ENCODE measurements around the gene JUP. TPM values are rescaled to one million over a fixed set of nuclear protein-coding genes. Genes with fewer than 3 reads are reported as not detected.
"Not testable (repeated sequence)": the region's sequence is repeated elsewhere in the genome, so short reads cannot be mapped to it uniquely, and the experiment has no call there.

The JUP gene
- total RNA-seq, 1 experiment from 2014 or later, result 102 TPM

- no peaks in the 10 kb centered on the region for H3K9me3 ChIP-seq (ENCODE audit: low read length)
- H3K4me1 ChIP-seq (ENCODE audit: low read length), result peaks cover 4% of the 10 kb centered on the region
- H3K4me3 ChIP-seq (ENCODE audit: low read length), result no peak overlapping the region
- no peaks in the 10 kb centered on the region for H3K27me3 ChIP-seq (ENCODE audit: low read length)
- H2AFZ ChIP-seq (ENCODE audit: low read length), result no peak overlapping the region
- no peak overlapping the region for H3K9ac ChIP-seq (ENCODE audit: low read length)
- H3K36me3 ChIP-seq (ENCODE audit: insufficient read depth, low read length), result no peaks in the 10 kb centered on the region
- no peaks in the 10 kb centered on the region for H3K9me2 ChIP-seq (replicated peaks; ENCODE audit: insufficient read depth, low read length)
- no peak overlapping the region for H3K27ac ChIP-seq (ENCODE audit: low read length)
- no peak for DNase-seq
- H3K4me2 ChIP-seq (ENCODE audit: low read depth, low read length, poor library complexity, severe bottlenecking), result no peak overlapping the region
- H4K20me1 ChIP-seq (ENCODE audit: insufficient read depth, low read depth, low read length), result no peaks in the 10 kb centered on the region
- no peaks in the 10 kb centered on the region for H3K79me2 ChIP-seq (ENCODE audit: low read length)
Observed at GRCh38 chr17:41777157-41777573, 9.3 kb downstream of the JUP start.

DNA sequence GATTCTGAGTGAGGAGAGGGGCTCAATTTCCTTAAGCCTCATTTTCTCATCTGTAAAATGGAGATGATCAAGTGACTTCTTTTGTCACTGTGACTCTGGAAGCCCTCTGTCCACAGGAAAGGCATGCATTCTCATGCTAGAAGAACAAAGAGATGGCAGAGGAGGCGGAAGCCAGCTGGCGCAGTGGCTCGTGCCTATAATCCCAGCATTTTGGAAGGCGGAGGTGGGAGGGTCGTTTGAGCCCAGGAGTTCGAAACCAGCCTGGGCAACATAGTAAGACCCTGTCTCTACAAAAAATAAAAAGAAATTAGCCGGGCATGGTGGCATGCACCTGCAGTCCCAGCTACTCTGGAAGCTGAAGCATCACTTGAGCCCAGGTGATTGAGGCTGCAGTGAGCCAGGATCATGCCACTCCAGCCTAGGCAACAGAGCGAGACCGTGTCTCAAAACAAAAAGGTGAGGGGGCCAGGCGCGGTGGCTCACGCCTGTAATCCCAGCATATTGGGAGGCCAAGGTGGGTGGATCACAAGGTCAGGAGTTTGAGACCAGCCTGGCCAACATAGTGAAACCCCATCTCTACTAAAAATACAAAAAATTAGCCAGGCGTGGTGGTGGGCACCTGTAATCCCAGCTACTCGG, 10.1 kb downstream of the JUP start:
- H3K79me2 ChIP-seq (ENCODE audit: low read length); H3K9ac ChIP-seq (ENCODE audit: low read length); H3K27me3 ChIP-seq (ENCODE audit: low read length); H3K4me1 ChIP-seq (ENCODE audit: low read length); H3K9me2 ChIP-seq (replicated peaks; ENCODE audit: insufficient read depth, low read length); H2AFZ ChIP-seq (ENCODE audit: low read length); H4K20me1 ChIP-seq (ENCODE audit: insufficient read depth, low read depth, low read length); H3K36me3 ChIP-seq (ENCODE audit: insufficient read depth, low read length); H3K27ac ChIP-seq (ENCODE audit: low read length); H3K4me2 ChIP-seq (ENCODE audit: low read depth, low read length, poor library complexity, severe bottlenecking); DNase-seq; H3K4me3 ChIP-seq (ENCODE audit: low read length); H3K9me3 ChIP-seq (ENCODE audit: low read length): not testable (repeated sequence)

DNA sequence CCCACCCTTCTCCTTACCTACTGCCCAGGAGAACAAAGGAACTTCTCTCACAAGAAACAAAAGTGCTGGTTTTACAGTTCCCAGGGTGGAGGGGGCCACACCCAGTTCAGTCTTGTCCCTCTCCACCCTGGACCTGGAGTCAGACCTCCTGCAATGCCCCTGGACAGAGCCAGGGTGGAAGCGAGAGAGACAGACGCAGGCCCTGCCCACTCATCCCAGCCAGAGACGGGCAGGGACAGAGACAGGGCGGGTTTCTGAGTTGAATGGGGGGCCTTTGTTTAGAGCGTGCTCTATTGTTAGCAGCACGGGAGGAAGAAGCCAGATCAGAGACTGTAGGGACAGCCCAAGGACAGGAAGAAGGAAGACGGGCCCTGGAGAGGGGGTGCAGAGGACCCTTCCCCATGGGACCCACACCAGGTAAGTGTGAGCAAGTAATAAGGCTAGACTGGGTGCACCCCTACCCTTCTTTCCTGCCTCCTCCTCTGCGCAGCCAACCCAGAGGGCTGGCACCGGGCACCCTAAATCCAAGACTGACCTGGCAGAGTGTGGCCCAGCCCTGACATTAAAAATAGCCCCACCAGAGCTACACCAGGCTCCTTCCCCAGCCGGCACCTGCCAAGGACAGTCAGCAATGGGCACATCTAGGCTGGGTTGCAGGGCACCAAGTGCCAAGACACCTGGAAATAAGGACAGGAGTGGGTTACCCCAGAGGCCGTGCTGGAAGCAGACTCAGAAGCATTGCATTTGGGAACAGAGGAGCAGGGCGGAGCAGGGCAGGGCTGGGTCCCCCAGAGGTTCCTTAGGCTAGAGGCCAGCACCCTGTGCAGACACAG, 10.9 kb downstream of the JUP start:
- Histone ChIP-seq H3K9ac (ENCODE audit: low read length) (no peak overlapping the region), H3K36me3 (ENCODE audit: insufficient read depth, low read length) (no peaks in the 10 kb centered on the region), H3K27ac (ENCODE audit: low read length) (no peak overlapping the region), H3K4me2 (ENCODE audit: low read depth, low read length, poor library complexity, severe bottlenecking) (no peak overlapping the region), H4K20me1 (ENCODE audit: insufficient read depth, low read depth, low read length) (no peaks in the 10 kb centered on the region), H2AFZ (ENCODE audit: low read length) (no peak overlapping the region), H3K27me3 (ENCODE audit: low read length) (no peaks in the 10 kb centered on the region), H3K4me3 (ENCODE audit: low read length) (no peak overlapping the region), H3K9me2 (replicated peaks; ENCODE audit: insufficient read depth, low read length) (no peaks in the 10 kb centered on the region), H3K79me2 (ENCODE audit: low read length) (peaks cover 14% of the 10 kb centered on the region), H3K9me3 (ENCODE audit: low read length) (no peaks in the 10 kb centered on the region), H3K4me1 (ENCODE audit: low read length) (peaks cover 12% of the 10 kb centered on the region)
- DNase-seq, result no peak

- no peak overlapping the region for H3K4me3 ChIP-seq (ENCODE audit: low read length)
- no peak overlapping the region for H3K27ac ChIP-seq (ENCODE audit: low read length)
- no peaks in the 10 kb centered on the region for H3K9me2 ChIP-seq (replicated peaks; ENCODE audit: insufficient read depth, low read length)
- no peak overlapping the region for H2AFZ ChIP-seq (ENCODE audit: low read length)
- no peak overlapping the region for H3K9ac ChIP-seq (ENCODE audit: low read length)
- H3K9me3 ChIP-seq (ENCODE audit: low read length), result no peaks in the 10 kb centered on the region
- no peaks in the 10 kb centered on the region for H4K20me1 ChIP-seq (ENCODE audit: insufficient read depth, low read depth, low read length)
- no peak for DNase-seq
- H3K36me3 ChIP-seq (ENCODE audit: insufficient read depth, low read length), result no peaks in the 10 kb centered on the region
- H3K79me2 ChIP-seq (ENCODE audit: low read length), result peaks cover 23% of the 10 kb centered on the region
- H3K4me1 ChIP-seq (ENCODE audit: low read length), result peaks cover 19% of the 10 kb centered on the region
- H3K4me2 ChIP-seq (ENCODE audit: low read depth, low read length, poor library complexity, severe bottlenecking), result no peak overlapping the region
- no peaks in the 10 kb centered on the region for H3K27me3 ChIP-seq (ENCODE audit: low read length)
Observed at GRCh38 chr17:41773731-41774193, 12.7 kb downstream of the JUP start.

DNA sequence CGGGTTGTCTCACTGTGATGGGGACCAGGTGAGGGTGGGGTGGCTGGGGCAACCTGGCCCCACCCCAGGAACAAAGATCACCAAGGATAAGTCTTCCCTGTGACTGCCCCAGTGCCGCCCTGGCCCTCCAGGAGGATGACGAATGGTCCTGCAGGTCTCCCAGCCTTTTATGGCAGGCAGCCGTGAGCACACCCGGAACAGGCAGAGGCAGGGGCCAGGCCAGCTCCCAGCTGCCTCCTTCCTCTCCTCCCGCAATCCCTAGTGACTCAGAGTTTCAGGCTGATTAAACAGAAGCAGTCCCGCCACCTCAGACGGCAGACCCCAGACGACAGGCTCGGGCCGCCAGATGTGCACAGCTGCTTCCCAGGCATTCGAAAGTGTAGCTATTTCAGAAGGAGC, 13.3 kb downstream of the JUP start:
- H3K4me1 ChIP-seq (ENCODE audit: low read length), result peaks cover 19% of the 10 kb centered on the region
- no peak for DNase-seq
- H3K9ac ChIP-seq (ENCODE audit: low read length), result no peak overlapping the region
- no peak overlapping the region for H3K4me3 ChIP-seq (ENCODE audit: low read length)
- H4K20me1 ChIP-seq (ENCODE audit: insufficient read depth, low read depth, low read length), result no peaks in the 10 kb centered on the region
- H3K9me3 ChIP-seq (ENCODE audit: low read length), result no peaks in the 10 kb centered on the region
- peaks cover 23% of the 10 kb centered on the region for H3K79me2 ChIP-seq (ENCODE audit: low read length)
- no peaks in the 10 kb centered on the region for H3K9me2 ChIP-seq (replicated peaks; ENCODE audit: insufficient read depth, low read length)
- no peak overlapping the region for H3K4me2 ChIP-seq (ENCODE audit: low read depth, low read length, poor library complexity, severe bottlenecking)
- H3K27ac ChIP-seq (ENCODE audit: low read length), result no peak overlapping the region
- no peaks in the 10 kb centered on the region for H3K27me3 ChIP-seq (ENCODE audit: low read length)
- H3K36me3 ChIP-seq (ENCODE audit: insufficient read depth, low read length), result no peaks in the 10 kb centered on the region
- no peak overlapping the region for H2AFZ ChIP-seq (ENCODE audit: low read length)

DNA sequence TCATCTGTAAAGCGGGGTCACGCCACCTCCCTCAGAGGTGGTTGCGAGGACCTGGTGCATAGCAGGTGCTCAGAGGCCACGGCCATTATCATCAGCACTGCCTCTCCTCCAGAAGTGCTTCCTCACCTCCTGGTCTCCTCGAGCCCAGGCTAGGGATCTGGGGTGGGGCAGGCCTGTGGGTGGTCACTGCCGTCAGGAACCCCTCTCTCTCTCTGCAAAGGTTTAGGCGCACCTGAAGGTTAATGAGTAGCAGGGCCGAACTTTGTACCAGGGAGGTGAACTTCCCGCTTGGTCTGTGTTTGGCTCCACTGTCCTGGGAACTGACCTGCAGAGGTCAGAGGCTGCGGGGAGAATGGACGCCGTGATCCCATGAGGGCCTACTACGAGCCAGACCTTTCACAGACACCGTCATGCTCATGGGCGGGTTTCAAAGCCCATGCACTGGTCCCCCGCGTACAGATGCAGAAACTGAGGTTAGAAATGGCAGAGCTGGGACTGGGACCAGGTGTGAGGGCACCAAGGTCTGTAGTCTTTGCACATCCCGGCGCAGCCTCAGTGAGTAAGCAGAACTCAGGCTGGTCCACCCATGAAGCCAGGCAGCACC, 13.8 kb downstream of the JUP start:
- H3K9me2 ChIP-seq (replicated peaks; ENCODE audit: insufficient read depth, low read length), result no peaks in the 10 kb centered on the region
- H3K4me2 ChIP-seq (ENCODE audit: low read depth, low read length, poor library complexity, severe bottlenecking), result peak overlapping the region; percentile 97
- peaks cover 19% of the 10 kb centered on the region for H3K4me1 ChIP-seq (ENCODE audit: low read length)
- DNase-seq, result no peak
- peaks cover 23% of the 10 kb centered on the region for H3K79me2 ChIP-seq (ENCODE audit: low read length)
- H4K20me1 ChIP-seq (ENCODE audit: insufficient read depth, low read depth, low read length), result no peaks in the 10 kb centered on the region
- no peak overlapping the region for H3K27ac ChIP-seq (ENCODE audit: low read length)
- no peak overlapping the region for H3K4me3 ChIP-seq (ENCODE audit: low read length)
- H3K9me3 ChIP-seq (ENCODE audit: low read length), result no peaks in the 10 kb centered on the region
- H3K27me3 ChIP-seq (ENCODE audit: low read length), result no peaks in the 10 kb centered on the region
- H2AFZ ChIP-seq (ENCODE audit: low read length), result no peak overlapping the region
- no peaks in the 10 kb centered on the region; the same call in 1 of the 2 replicates for H3K36me3 ChIP-seq (ENCODE audit: insufficient read depth, low read length)
- no peak overlapping the region for H3K9ac ChIP-seq (ENCODE audit: low read length)

GRCh38 chr17:41772218-41772585, 14.3 kb downstream of the JUP start:
- Histone ChIP-seq H3K9ac (ENCODE audit: low read length) (peak overlapping the region; percentile 92), H2AFZ (ENCODE audit: low read length) (peak overlapping the region; percentile 97), H3K4me2 (ENCODE audit: low read depth, low read length, poor library complexity, severe bottlenecking) (peak overlapping the region; percentile 97)

More at GRCh38 chr17:41772218-41772585, 14.3 kb downstream of the JUP start:
- Histone ChIP-seq H3K79me2 (ENCODE audit: low read length) (peaks cover 23% of the 10 kb centered on the region), H3K27me3 (ENCODE audit: low read length) (no peaks in the 10 kb centered on the region), H3K9me2 (replicated peaks; ENCODE audit: insufficient read depth, low read length) (no peaks in the 10 kb centered on the region), H3K9me3 (ENCODE audit: low read length) (no peaks in the 10 kb centered on the region), H4K20me1 (ENCODE audit: insufficient read depth, low read depth, low read length) (no peaks in the 10 kb centered on the region), H3K4me1 (ENCODE audit: low read length) (peaks cover 19% of the 10 kb centered on the region), H3K36me3 (ENCODE audit: insufficient read depth, low read length) (peaks cover under 1% of the 10 kb centered on the region; the same call in 1 of the 2 replicates), H3K27ac (ENCODE audit: low read length) (no peak overlapping the region), H3K4me3 (ENCODE audit: low read length) (peak overlapping the region; percentile 90)
- no peak for DNase-seq

Data from Karpas-422 (cell line).